GM21619 (cell line): ENCODE measurements around the gene MRPL36.

ENCODE experiments used
- ATAC-seq: cut with Tn5 transposase; IDR thresholded peaks from one replicate; pipeline ENCODE4 v1.9.1; 2021; ENCODE audit not compliant: unreplicated experiment

The MRPL36 gene

DNA sequence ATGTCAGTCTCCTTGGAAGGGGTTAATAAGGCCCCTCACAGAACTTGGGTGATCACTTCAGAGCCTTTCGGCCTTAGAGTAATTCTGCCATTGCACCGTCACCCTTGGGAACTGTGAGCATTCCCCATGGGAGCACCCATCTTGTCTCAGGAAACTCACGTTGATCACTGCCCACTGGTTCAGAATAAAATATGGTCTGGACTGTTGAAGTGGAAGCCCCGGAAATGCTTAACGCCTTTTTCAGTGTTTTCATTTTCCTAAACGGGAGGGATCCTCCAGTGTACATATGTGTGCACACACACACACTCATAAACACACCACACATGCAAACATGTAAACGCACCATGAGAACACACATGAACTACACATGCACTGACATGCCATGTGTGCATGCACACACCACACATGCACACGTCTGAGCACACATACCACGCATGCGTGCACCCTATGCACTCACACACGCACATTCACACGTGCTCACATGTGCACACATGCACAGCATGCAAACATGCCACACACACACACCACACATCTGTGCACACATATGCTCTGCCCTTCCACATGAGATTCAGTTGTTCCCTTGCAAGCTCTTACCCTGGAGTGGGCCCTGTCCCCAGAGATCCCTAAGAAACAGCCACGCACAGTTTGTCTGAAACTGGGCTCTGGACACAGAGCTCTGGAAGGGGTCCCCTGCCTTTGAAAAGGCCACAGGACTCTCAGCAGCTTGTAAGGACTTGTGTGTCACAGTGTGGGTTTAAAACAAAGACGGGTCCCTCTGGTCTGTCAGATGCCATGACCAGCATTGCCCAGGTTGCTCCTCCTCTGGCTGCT lies 17.0 kb downstream of the MRPL36 start:
- no peak for ATAC-seq

DNA sequence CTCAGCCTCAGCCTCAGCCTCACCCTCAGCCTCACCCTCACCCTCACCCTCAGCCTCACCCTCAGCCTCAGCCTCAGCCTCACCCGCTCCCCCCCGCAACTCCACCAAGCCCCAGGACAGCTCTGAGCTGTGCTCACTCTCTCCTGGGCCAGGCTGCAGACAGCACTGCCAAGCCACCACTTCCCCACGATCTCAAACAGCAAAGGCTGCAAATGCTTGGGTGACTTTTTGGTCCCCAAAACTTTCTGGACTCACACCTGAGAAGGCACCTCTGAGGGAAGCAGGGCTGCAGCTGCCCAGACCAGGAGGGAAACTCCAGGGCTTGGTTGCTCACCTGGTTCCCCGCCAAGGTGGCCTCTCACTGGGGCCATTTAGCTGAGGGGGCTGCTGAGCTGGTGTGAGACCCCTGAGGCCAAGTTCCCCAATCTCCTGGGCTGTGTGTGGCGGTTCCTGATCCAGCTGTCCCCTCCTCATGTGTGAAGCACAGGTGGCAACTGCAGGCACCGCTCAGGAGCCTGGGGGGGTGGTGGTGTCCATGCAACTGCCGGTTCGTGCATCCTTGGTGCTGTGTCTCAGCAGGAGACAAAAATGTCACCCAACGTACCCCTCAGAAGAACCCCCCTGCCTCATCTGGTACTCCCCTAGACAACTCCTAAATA lies 17.8 kb downstream of the MRPL36 start:
- no peak for ATAC-seq

DNA sequence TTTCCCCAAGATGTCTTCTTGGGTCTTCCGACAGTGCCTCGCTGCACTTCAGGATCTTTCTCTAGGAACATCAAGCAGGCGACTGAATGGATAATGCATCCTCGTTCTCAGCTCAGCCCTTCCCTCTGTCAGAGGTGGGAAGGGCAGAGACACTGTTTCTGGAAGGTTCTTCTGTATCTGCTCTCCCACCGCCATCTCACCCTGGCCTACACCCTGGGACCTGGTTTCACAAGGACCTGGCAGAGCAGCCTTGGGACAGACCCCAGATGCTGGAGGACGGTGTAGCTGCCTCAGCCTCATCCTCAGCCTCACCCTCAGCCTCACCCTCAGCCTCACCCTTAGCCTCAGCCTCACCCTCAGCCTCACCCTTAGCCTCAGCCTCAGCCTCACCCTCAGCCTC lies 18.5 kb downstream of the MRPL36 start:
- no peak for ATAC-seq

DNA sequence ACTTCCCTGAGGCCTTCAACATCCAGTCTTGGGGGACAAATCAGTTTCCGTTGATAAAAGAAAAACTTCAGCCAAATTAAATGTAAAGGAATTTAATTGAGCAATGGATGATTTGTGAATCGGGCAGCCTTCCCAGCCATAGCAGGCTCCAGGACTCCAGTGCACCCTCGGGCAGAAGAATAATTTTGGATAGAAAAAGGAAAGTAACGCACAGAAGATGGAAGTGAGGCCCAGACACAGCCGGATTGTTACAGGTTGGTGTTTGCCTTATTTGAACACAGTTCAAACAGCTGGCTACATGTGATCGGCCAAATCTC lies 19.1 kb downstream of the MRPL36 start:
- no peak for ATAC-seq

DNA sequence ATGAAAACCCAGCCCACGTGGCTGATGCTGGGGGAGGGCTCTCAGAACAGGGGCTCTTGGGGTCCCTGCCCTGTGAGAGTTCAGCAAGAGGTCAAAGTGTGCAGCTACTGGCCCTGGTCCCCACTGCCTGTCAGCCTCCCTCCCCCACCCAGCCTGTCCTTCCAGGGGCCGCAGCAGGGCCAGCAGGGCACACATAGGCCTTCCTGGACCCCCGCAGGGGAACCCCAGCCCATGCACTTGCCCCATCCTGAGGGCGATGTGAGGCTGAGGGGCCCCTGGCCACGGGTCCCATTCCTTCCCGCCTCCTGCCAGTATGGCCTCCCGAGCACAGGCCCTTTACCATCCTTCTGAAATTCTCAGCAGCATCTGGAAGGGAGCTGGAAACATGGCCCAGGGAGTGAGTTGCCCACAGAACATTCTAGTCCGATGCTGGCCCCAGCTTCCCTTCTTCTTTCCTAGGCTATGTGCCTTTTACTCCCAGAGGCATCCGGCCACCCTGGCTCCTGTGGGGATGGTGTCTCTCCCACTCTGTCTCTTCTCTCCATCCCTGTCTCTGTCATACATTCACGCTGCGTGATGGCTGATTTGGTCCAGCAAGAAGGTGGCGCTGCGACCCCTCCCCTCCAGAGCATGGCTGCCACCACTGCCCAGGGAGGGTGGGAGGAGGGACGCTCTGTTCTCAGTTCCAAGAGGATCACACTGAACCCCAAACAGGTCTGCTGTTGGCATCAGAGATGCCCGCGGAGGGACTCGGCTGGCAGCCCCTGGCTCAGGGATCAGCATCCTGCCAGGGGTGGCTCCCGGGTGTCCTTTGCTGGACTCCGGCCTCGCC lies 19.6 kb downstream of the MRPL36 start:
- no peak for ATAC-seq

DNA sequence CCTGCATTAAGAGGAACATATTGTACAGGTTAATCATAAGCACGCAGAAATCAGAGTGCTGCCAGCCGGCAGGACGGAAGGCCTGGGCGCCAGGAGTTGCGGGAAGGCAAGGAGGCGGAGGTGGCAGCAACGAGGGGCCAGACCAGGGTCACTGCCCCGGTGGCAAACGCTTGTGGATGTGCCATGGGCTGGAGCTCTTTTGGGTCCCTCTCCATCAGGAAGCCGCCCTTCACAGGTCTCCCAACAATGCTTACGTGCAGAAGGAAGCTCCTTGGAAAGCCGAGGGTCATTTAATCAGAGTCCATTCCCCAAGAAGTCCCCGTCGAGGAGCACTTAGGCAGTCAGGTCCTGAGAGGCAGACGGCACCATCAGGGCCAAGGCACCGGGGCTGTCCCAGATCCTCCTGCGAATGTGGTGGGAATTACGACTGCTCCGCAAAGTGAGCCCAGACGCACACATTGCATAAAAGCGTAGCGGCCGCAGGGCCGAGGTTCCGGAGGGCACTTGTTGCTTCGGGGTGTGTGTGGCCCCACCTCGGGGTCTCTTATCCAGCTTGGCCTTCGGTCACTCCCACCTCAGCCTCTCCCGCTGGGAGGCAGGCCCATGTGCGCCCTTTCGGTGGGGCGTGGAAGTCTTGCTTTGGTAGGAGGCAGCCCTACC lies 20.5 kb downstream of the MRPL36 start:
- no peak for ATAC-seq

DNA sequence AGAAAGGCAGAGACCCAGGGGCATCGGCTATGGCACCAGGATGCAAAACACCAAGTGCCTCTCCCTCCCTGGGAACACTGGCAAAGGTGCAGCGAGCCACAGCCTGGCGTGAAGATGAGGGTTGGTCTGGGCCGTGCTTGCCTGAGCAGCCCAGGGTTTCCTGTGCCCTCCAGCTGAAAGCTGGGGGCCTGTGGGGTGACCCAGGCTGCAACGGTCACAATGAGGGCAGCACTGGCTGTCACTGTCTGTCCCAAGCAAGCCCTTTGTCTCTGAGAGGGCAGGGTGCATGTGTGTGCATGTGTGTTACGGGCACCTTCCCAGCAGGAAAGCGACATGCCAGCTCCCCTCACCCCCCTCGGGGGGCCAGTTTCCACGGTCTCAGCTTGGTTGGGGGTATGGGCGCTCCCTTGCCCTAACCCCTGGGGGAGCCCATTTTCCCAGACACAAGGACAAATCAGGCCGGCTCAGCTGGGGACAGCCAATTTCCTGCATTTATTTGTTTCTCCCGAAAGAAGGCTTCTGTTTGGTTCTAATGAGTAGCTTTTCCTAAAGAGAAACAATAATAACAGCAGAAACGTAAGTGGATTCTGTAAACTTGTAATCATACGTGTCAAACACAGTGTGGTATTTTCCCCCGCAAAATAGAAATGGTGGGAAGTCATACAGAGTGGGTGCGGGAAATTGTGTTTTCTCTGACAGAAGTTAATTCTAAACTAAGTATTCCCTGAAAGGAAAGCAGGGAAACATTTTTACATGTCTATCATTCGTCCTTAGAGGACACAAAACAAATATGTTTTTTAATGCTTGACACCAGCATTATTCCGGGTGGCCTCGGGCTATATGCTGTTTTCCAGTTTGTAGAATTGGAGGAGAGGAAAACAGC lies 21.3 kb downstream of the MRPL36 start:
- no peak for ATAC-seq

DNA sequence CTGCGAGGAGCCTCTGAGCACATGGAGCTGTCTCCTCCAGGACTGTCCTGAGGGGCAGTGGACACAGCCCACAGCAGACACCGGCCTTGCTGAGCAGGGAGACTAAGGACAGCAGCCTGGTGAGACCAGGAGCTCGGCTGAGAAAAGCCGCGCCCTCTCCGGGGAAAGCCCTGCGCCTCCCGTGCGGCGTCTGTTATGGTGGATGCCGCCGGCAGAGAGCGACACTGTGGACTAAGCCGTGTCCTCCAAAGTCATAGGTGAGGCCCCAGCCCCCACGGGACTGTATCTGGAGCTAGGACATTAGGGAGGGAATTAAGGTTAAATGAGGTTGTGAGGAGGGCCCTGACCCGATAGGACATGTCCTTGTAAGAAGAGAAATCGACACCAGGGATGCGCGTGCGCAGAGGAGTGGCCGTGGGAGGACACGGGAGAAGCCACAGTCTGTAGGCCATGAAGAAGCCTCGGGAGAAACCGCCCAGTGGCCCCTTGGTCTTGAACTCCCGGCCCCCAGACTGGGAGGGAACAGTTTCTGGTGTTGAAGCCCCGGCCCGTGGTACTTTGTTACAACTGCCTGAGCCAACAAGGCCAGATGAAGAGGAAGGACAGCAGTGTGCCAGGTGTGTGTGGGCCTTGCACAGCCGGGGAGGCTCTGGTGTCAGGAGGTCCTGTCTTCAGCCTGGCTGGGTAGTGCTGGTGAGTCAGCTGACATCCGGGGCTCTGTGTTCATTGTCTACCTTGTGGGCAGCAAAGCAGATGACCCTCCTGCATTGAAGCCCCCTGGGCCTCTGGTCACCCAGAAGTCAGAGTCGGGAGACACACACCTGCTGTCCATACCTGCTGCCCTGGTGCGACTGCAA lies 22.1 kb downstream of the MRPL36 start:
- ATAC-seq = no peak

DNA sequence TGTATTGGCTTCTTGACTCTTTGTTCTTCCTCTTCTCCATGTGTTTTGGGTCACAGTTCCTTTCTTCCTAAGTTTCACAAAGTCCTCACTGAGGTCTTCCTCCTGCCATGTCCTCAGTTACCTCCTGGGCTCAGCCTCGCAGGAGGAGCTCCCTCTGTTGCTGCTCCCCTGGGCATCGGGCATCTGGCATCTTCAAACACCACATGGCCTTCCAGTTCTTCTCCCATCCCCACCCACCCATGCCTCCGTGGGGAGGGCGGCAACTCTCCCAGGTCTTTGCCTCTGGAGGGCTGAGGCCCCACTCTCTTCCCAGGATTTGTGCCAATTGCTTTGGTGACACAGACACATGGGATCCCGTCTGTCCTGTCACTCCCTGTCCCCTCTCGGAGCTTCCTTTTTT lies 22.8 kb downstream of the MRPL36 start:
- ATAC-seq = no peak

DNA sequence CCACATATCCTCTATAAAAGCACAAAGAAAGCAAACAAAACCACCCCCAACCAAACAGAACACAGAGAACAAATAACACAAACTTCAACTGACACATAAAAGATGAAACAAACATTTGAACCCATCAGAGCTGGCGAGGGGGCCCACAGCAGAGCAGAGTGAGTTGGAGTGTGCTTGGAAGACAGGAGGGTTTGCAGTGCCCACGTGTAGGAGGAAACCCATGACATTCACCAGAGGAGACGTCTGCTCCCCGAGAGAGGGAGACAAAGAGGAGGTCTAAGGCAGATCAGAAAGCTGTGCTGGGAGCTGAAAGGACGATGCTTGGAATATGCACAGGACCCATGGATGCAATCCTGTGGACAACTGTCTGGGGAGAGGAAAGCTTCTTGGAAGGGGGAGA lies 27.0 kb downstream of the MRPL36 start:
- no peak for ATAC-seq

DNA sequence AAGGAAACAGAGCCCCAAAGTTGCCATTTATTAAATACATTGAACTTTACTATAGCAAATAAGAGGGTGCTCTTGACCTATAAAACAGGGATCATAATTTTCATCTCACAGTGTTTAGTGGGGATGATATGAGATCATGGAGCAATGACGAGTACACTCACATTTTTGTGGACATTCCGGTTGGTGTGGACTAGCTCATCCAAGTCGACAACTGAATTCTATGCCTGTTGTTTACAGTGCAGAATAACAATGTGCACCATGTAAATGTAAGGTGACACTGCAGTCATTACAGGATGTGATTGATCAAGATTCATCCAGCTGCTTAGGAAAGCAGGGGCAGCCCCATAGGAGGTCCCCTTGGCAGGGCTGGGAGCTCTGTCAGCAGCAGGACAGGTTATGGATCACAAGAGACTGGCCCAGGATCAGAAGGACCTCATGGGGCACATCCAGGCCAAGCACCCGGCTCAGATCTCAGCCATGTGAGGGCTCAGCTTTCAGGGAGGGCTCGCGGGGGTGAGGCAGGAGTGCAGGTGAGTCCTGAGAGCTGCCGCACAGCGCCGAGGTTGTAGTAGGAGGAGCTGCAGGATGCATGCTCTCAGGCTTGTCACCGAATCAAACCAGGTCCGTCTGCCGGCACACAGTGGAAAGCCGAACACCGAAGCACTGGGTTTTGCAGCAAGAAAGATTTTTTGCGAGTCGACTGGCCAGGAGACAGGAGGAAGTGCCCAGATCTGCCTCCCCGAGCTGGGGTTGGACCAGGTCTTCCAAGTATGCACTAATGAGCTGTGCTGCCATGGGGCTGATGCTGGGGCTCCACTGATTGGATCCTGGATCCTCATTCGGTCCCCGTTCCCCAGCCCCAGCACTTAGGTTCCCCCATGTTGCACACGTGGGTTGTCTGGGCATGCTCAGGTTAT lies 28.2 kb downstream of the MRPL36 start:
- ATAC-seq = no peak

DNA sequence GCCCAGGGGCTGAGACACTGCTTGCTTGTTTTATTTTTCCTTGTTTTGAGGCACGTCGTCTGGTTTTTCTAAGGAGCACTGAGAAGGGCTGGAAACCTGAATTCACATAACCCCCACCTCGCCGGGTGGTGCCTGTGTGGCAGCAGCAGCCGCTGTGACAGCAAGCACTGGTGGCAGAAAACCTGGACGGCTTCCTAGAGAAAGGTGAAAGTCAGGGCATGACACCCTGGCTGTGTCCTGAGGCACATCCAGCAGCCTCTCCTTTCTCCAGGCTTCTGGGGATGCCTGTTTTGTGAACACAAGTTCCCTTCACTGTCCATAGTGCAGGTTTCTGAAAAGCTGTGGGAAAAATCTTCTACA lies 29.2 kb downstream of the MRPL36 start:
- ATAC-seq = no peak

DNA sequence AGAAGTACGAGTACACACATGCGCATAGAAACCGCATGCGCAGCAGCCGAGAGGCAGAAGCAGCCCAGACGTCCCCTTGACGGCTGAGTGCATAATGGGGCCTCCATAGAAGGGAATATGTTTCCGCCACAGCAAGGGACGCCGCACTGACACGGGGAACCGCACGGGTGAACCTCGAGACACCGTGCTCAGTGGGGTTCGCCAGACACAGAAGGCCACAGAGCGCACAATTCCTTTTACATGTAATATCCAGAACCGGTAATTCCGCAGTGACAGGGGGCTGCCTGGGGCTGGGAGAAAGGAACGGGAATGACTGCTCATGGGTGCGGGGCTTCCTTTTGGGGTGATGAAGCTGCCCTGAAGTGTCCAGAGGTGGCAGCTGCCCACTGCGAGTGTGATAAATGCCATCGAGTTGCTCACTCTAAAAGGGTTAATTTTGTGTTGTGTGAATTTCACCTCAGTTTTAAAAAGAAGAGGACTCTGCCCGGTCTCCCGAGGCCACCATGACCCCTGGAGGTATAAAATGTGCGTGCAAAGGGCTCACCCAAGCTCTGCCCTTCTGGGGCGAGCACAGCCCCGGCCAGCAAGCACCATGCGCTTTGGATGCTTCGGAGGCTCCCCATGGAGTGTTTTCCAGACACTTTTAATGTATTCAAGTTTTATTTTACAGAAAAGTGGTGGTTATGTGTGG lies 29.7 kb downstream of the MRPL36 start:
- no peak for ATAC-seq

DNA sequence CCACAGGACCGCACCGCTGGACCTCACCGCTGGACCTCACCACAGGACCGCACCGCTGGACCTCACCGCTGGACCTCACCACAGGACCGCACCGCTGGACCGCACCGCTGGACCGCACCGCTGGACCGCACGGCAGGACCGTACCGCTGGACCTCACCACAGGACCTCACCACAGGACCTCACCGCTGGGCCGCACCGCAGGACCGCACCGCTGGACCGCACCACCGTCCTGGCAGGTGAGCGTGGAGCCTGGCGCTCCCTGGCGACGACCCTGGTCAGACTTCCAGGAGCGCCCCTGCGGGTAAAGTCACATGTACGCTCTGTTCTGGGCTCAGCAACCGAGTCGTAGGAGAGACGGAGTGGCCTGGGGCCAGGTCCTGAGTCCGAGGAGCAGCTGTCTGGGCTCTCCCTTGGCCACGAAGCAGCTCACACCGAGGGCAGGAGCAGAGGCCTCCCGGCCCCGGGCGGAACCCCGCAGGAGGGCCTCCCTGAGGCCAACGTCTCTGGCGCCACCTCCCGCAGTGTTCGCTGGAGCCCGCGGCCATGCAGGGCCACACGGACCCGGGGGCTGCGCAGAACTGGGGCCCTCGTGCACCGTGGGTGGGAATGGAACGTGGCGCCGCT lies 30.5 kb downstream of the MRPL36 start:
- no peak for ATAC-seq

DNA sequence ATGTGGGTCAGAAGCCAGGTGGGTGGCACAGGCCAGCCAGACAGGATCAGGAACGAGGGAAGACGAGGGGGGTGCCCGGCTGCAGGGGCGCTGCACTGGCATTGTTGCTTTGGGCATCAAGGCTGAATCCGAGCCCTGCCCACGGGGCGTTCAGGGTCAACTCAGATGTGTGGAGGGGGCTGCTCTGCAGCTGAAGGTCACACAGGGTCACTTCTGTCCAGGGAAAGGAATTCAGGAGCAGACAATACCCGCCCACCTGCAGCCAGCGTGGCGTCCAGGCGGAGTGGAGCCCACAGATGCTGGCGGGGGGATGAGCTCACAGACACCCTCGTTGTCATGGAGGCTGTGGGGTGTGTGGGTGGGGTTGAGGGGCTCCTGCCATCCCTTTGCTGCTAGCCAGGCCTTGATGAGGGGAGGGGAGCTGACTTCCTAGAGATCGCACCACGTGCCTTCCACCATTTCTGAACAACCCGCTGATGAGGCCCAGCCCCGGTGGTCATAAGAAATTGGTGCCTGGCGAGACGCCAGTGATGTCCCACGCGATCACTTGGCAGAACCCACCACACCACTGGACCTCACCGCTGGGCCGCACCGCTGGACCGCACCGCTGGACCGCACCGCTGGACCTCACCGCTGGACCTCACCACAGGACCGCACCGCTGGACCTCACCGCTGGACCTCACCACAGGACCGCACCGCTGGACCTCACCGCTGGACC lies 31.2 kb downstream of the MRPL36 start:
- no peak for ATAC-seq

DNA sequence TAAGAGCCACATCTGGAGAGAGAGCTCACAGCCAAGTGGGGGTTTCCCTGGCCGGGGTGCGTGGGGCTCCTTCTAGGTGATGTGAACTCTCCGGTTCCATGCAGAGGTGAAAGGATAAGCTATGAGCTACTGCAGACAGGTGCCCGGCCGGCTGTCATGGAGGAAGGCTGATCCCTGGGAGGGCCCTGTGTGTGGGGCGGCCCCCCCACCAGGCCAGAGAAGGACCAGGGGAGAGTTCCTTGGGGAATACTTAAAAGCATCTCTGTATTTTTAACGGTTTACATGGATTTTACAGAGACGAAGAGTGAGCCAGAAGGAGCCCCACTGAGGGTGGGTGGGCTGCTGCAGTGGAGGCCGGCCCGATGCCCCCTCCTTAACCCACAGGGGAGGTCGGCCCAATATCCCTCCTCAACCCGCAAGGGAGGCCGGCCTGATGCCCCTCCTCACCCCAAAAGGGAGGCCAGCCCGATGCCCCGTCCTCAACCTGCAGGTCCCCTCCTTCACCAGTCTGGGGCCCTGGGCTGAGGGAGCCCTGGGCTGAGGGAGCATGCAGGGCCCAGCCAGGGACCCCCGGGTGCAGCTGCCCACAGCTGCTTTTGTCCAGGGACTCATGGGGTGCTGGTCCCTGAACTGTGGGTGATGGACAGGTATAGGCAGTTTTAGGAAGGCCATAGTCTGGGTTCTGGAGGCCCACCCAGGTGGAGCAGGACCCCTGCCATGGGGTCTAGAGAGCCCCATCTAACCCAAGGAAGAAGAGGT lies 31.9 kb downstream of the MRPL36 start:
- no peak for ATAC-seq
